HL-60 (cell line): ENCODE data around the gene PRR5.

Experiments
- CTCF ChIP-seq: IDR thresholded peaks from one replicate; pipeline ENCODE4 v1.5.1; 2011; ENCODE audit warnings: low read length, control low read depth, inconsistent platforms; ENCODE audit not compliant: insufficient read depth
- REST ChIP-seq: IDR thresholded peaks from 2 replicates; pipeline ENCODE4 v1.6.1; 2012; ENCODE audit warnings: low read depth; ENCODE audit not compliant: insufficient replicate concordance

- TF ChIP-seq CTCF (no peak), REST (no peak)
Measured at GRCh38 chr22:44729391-44730021, 27.5 kb downstream of the PRR5 start.
